NCI-H446 treated with DMSO at 0.1 percent for 48 hours (cell line): Measurements from ENCODE around the gene RNF38.
"Not testable (repeated sequence)": the region's sequence is repeated elsewhere in the genome, so short reads cannot be mapped to it uniquely, and the experiment has no call there.

ENCODE experiments used
- DNase-seq: peaks from one replicate; lab custom pipeline; 2025; lab: John Stamatoyannopoulos, UW

Gene RNF38

GRCh38 chr9:36399980-36400331 lies at the start of gene RNF38:
Gene RNF38 (minus strand): TSS chr9:36400269. CDS start chr9:36400108, 161 bp downstream.
- no peak for DNase-seq

DNA sequence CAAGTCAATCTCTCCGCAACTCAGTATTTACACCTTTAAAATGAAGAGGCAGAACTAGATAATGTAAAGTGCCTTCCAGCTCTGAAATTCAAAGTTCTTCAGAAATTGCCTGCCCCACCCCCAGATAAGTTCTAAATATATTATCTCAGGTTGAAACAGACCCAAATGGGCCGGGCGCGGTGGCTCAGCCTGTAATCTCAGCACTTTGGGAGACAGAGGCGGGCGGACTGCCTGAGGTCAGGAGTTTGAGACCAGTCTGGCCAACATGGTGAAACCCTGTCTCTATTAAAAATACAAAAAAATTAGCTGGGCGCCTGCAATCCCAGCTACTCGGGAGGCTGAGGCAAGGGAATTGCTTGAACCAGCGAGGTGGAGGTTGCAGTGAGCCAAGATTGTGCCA lies 48.5 kb upstream of the RNF38 start:
- not testable (repeated sequence) for DNase-seq

DNA sequence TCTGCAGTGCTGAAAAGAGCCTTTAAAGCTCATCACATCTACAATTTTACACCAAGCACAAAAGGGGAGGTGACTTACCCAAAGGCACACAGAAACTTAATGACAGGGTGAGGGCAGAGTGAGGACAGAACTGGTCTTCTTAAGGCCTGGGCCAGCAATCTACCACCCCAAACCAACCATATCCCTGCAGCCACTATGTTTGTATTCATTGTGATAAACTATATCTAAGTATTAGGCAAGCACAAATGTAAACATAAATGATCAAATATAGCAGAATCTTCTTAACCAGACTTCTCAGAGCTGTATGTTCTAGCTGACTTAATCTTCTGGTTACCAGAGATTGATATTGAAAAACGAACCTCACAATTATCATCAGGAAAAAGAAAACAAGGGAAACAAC lies 47.9 kb upstream of the RNF38 start:
- DNase-seq: no peak

GRCh38 chr9:36446678-36447077 lies 46.6 kb upstream of the RNF38 start:
- DNase-seq: not testable (repeated sequence)

DNA sequence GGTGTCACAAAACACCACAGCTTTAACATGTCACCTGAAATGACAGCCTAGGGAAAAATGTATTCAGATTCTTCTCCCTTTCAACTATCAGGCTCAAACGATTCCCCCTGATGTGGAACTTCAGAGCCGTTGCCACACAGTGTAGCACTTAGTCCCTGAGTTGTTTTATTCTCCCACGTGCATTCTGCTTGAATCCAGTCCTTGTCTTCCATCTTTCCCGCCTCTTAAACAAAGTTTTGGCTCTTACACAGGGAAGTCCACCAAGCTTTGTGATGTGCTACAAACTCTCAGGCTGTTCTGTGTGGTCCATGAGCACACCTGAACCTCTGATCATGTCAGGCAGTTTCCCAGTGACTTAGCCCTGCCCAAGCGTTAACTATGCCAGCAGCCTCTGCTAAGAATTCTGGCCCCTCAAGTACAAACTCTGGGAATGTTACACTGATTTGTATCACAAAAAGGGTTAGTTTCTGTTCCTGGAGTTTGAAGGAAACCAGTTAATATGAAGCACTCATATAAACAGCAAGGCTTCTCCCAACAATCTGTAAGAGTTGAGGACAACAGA lies 45.8 kb upstream of the RNF38 start:
- no peak for DNase-seq

GRCh38 chr9:36444203-36444602 lies 44.1 kb upstream of the RNF38 start:
- no peak for DNase-seq

- DNase-seq: no peak
Measured at GRCh38 chr9:36443581-36443980, 43.5 kb upstream of the RNF38 start.

- no peak for DNase-seq
Measured at GRCh38 chr9:36442710-36443109, 42.6 kb upstream of the RNF38 start.

DNA sequence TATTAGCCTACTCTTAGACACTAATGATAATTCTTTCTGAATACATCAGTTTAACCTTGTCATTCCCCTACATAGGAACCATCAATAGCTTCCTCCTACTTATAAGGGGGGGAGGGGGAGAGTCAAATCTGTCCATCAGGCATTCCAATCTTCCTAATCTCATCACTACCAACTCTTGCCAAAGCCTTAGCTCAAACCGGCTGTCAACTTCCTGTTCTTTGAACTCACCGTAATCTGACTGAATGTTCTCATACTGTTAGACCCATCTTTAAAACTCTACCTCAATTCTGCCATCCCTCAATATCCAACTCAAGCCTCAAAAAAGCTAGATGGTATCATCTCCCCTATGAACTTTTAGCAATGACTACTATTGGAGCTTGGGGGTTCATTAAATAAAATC lies 41.9 kb upstream of the RNF38 start:
- DNase-seq: no peak

DNA sequence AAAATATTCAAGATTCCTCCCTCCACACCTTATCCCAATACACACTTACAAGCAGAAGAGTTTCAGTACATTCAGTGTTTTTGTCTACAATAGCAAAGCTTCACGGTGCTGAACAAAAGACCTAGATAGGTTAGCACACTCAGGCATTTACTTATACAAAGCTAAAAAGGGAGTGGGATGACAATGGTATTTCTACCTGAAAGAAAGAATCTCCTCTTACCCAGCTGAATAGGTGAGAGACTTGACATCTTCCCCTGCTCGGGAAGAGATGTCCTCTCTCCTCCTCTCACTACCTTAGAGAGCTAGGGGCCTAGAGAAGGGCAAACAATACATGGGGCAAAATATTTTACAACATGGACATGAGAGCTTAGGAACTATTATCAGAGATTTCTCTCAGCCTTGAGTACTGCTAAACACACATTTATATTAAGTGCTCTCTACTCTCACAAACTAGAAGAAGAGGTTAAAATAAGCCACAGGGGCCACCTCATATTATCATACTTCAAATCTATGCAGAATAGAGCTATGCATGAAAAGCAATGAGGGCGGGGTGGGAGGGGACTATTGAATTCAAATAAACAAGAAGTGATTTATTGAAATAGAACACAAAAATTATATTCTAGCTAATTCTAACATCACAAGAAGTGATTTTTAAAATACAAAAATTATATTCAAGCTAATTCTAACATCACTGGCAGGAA lies 38.6 kb upstream of the RNF38 start:
- no peak for DNase-seq

DNA sequence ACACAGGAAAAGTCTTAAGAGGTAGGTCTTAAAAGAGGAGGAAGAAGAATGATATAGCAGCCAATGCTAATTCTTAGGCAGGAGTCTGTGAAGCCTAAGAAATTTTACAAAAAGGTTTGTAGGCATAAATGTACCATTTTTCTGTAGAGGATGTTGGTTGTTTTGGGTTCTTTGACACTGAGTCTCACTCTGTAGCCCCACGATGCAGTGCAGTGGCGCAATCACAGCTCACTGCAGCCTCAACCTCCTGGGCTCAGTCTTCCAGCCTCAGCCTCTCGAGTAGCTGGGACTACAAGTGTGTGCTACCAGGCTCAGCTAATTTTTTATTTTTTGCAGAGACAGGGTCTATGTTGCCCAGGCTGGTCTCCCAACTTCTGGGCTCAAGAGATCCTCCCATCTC lies 37.7 kb upstream of the RNF38 start:
- DNase-seq: no peak

GRCh38 chr9:36436909-36437308 lies 36.8 kb upstream of the RNF38 start:
- no peak for DNase-seq

- DNase-seq: no peak
Measured at GRCh38 chr9:36433386-36433785, 33.3 kb upstream of the RNF38 start.

DNA sequence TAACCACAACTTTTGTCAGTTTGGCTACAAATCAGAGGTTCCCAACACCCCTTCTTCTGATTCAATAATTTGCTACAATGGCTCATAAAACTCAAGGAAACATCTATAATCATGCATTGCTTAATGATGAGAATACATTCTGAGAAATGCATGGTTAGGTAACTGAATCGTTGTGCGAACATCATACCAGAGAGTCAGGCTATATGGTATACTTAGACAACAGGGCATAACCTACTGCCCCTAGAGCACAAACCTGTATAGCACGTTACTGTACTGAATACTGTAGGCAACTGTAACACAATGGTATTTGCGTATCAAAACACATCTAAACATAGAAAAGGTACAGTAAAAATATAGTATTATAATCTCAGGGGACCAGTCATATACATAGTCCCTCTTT lies 31.0 kb upstream of the RNF38 start:
- DNase-seq: no peak

GRCh38 chr9:36426945-36427344 lies 26.9 kb upstream of the RNF38 start:
- no peak for DNase-seq

DNA sequence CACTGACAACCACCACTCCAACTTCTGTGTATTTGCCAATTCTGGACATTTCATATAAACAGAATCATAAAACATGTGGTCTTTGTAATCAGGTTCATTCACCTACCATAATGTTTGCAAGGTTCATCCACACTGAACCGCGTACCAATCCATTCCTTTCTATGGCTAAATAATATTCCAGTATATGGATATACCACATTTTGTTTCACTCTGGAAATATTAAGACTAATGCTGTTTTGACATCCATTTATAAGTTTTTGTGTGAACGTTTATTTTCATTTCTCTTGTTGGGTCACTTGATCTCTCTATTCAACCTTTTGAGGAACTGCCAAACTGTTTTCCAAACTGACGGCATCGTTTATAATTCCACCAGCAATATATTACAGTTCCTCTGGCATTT lies 26.3 kb upstream of the RNF38 start:
- DNase-seq: no peak

GRCh38 chr9:36424289-36425055 lies 24.4 kb upstream of the RNF38 start:
- no peak for DNase-seq

GRCh38 chr9:36423206-36423605 lies 23.1 kb upstream of the RNF38 start:
- DNase-seq: no peak

GRCh38 chr9:36416890-36417289 lies 16.8 kb upstream of the RNF38 start:
- no peak for DNase-seq

GRCh38 chr9:36415822-36416525 lies 15.9 kb upstream of the RNF38 start:
- no peak for DNase-seq

DNA sequence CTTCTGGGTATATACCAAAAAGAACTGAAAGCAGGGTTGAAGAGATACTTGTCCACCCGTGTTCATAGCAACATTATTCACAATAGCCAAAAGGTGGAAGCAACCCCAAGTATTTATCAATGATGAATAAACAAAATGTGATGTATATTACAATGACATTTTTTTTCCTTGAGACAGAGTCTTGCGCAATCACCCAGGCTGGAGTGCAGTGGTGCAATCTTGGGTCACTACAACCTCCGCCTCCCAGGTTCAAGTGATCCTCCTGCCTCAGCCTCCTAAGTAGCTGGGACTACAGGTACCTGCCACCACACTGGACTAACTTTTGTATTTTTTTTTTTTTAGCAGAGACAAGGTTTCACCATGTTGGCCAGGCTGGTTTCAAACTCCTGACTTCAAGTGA lies 11.3 kb upstream of the RNF38 start:
- not testable (repeated sequence) for DNase-seq

DNA sequence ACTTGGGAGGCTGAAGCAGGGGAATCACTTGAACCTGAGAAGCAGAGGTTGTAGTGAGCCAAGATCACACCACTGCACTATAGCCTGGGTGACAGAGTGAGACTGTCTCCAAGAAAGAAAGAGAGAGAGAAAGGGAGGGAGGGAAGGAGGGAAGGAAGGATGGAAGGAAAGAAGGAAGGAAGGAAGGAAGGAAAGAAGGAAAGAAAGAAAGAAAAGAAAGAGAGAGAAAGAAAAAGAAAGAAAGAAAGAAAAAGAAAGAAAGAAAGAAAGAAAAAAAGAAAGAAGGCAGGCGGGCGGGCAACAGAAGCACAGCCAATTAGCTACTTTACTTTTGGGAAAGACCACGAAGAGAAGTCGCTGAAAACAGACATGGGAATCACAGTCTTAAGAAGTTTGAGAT lies 9.0 kb upstream of the RNF38 start:
- DNase-seq: not testable (repeated sequence)
